ENCODE data around the gene TRAPPC10. TPM values are rescaled to one million over a fixed set of nuclear protein-coding genes. Genes with fewer than 3 reads are reported as not detected.

TRAPPC10 gene
- total and polyA plus RNA-seq, 2 donors (not counting 1 experiment from before 2014, with no cell fraction given) = 61.7 to 145 TPM

GRCh38 chr21:43983860-43984420 lies 28.2 kb upstream of the TRAPPC10 start:
- no peaks in the 10 kb centered on the region for H4K20me1 ChIP-seq (ENCODE audit: control insufficient read depth, insufficient read depth, low read length, poor library complexity, severe bottlenecking)
- no peak overlapping the region for H3K4me3 ChIP-seq (ENCODE audit: control extremely low read depth in 1 of 5, extremely low read depth in 1 of 5, insufficient read depth in 1 of 5, low read depth in 2 of 5, low read length in 4 of 5)
- H3K4me1 Mint-ChIP-seq = peaks cover 8% of the 10 kb centered on the region
- TF ChIP-seq, protein P1, sequence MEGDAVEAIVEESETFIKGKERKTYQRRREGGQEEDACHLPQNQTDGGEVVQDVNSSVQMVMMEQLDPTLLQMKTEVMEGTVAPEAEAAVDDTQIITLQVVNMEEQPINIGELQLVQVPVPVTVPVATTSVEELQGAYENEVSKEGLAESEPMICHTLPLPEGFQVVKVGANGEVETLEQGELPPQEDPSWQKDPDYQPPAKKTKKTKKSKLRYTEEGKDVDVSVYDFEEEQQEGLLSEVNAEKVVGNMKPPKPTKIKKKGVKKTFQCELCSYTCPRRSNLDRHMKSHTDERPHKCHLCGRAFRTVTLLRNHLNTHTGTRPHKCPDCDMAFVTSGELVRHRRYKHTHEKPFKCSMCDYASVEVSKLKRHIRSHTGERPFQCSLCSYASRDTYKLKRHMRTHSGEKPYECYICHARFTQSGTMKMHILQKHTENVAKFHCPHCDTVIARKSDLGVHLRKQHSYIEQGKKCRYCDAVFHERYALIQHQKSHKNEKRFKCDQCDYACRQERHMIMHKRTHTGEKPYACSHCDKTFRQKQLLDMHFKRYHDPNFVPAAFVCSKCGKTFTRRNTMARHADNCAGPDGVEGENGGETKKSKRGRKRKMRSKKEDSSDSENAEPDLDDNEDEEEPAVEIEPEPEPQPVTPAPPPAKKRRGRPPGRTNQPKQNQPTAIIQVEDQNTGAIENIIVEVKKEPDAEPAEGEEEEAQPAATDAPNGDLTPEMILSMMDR (IDR thresholded peaks at IDR 0.05) = no peak
- H3K9me3 Mint-ChIP-seq (ENCODE audit: insufficient read depth) = no peaks in the 10 kb centered on the region
- H3K4me3 Mint-ChIP-seq = no peak overlapping the region
- no peaks in the 10 kb centered on the region for H3K9me3 ChIP-seq (ENCODE audit: control extremely low read depth in 1 of 3, control insufficient read depth in 2 of 3, insufficient read depth in 1 of 3, low read length in 2 of 3)
- H3K27me3 ChIP-seq (replicated peaks in 1 of 4; ENCODE audit: control extremely low read depth in 1 of 4, control insufficient read depth in 3 of 4, insufficient read depth in 4 of 4, low read length in 3 of 4) = peaks cover 0 to 3% (median 0%) of the 10 kb centered on the region in 4 experiments
- no peak for DNase-seq
- H3K4me1 ChIP-seq (ENCODE audit: control insufficient read depth in 2 of 2, insufficient read depth in 2 of 2, low read length in 2 of 2) = no peaks in the 10 kb centered on the region
- H3K9ac ChIP-seq (ENCODE audit: low read length) = no peak overlapping the region
- no peak for ATAC-seq (ENCODE audit: low read depth)
- H3K36me3 ChIP-seq (replicated peaks in 1 of 2; ENCODE audit: control extremely low read depth in 1 of 2, control insufficient read depth in 1 of 2, extremely low read depth in 1 of 2, insufficient read depth in 2 of 2, low read length in 1 of 2) = peaks cover 0 to 11% of the 10 kb centered on the region in 2 experiments
- CTCF ChIA-PET = interaction anchor here (0.6 to 1.2 kb wide), 2 partner anchors 173 to 463 kb away, joined by 3 read pairs; no protein-coding TSS in a partner anchor
- no peak overlapping the region for H3K4me2 ChIP-seq (replicated peaks; ENCODE audit: low read depth, low read length, poor library complexity, severe bottlenecking)
- intact Hi-C loops (cut with micrococcal nuclease) = no loop called here
- POLR2A ChIA-PET = no interaction called here
- no peaks in the 10 kb centered on the region for H3K79me2 ChIP-seq (ENCODE audit: control insufficient read depth, insufficient read depth, low read length)
- no peak overlapping the region for H3K27ac ChIP-seq (ENCODE audit: low read length in 2 of 2)
- no peak overlapping the region for H2AFZ ChIP-seq (ENCODE audit: insufficient read depth, low read depth, low read length, poor library complexity, severe bottlenecking)
- no peaks in the 10 kb centered on the region for H3K27me3 Mint-ChIP-seq
- 96% methylated on average over 19 of the region's 25 CpGs for WGBS (ENCODE audit: insufficient coverage)
- no peak overlapping the region for H3K27ac Mint-ChIP-seq

DNA sequence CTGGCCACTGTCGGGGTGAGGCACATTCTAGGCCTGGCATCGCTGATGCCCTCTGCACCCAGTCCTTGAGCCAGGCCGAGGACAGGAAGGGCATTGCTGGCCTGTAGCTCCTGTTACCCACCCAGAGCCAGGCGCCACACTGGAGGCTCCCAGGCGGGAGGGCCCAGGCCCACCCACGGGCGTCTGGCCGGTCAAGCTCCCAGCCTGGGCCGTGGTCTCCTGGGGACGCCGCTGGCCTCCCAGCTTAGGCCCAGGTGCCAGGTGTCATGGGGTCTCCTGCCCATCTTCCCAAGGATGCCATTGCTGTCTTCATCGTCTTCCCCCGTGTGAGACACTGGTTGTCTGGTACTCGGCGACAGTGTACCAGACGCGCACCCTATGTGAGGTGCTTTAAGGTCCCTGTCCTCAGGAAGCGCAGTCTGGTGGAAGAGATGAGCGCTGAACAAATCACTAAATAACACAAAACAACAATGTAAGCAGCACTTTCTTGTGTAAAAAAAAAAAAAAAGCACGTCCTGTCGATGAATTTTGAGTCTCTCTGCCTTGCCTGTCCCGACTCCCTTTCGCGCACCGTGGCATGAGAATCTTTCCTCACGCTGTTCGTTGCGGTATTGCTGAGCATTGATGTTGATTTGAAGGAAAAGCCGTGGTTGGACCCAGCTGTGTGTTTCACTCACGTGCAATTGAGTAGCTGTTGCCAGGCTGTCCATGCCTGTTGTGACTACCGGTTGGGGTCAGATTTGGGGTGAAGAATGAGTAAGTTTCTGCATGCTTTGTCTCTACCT lies 27.0 kb upstream of the TRAPPC10 start:
- Histone ChIP-seq H3K9me3 (ENCODE audit: control extremely low read depth in 1 of 3, control insufficient read depth in 2 of 3, insufficient read depth in 1 of 3, low read length in 2 of 3) (no peaks in the 10 kb centered on the region), H4K20me1 (ENCODE audit: control insufficient read depth, insufficient read depth, low read length, poor library complexity, severe bottlenecking) (no peaks in the 10 kb centered on the region), H3K4me2 (replicated peaks; ENCODE audit: low read depth, low read length, poor library complexity, severe bottlenecking) (no peak overlapping the region), H3K4me1 (ENCODE audit: control insufficient read depth in 2 of 2, insufficient read depth in 2 of 2, low read length in 2 of 2) (no peaks in the 10 kb centered on the region), H3K36me3 (replicated peaks in 1 of 2; ENCODE audit: control extremely low read depth in 1 of 2, control insufficient read depth in 1 of 2, extremely low read depth in 1 of 2, insufficient read depth in 2 of 2, low read length in 1 of 2) (peaks cover 0 to 11% of the 10 kb centered on the region in 2 experiments), H3K79me2 (ENCODE audit: control insufficient read depth, insufficient read depth, low read length) (no peaks in the 10 kb centered on the region), H3K4me3 (ENCODE audit: control extremely low read depth in 1 of 5, extremely low read depth in 1 of 5, insufficient read depth in 1 of 5, low read depth in 2 of 5, low read length in 4 of 5) (no peak overlapping the region), H3K9ac (ENCODE audit: low read length) (no peak overlapping the region), H3K27ac (ENCODE audit: low read length in 2 of 2) (no peak overlapping the region), H2AFZ (ENCODE audit: insufficient read depth, low read depth, low read length, poor library complexity, severe bottlenecking) (no peak overlapping the region), H3K27me3 (replicated peaks in 1 of 4; ENCODE audit: control extremely low read depth in 1 of 4, control insufficient read depth in 3 of 4, insufficient read depth in 4 of 4, low read length in 3 of 4) (peaks cover 0 to 5% (median 0%) of the 10 kb centered on the region in 4 experiments)
- H3K4me1 Mint-ChIP-seq = peaks cover 8% of the 10 kb centered on the region
- H3K27ac Mint-ChIP-seq = peak overlapping the region; percentile 56
- H3K4me3 Mint-ChIP-seq = no peak overlapping the region
- ATAC-seq (ENCODE audit: low read depth) = no peak
- DNase-seq = no peak
- WGBS (ENCODE audit: insufficient coverage) = 98% methylated on average over 20 of the region's 31 CpGs
- no peak for TF ChIP-seq EZH2 (IDR thresholded peaks at IDR 0.05; ENCODE audit: borderline replicate concordance, insufficient read depth, low read depth, low read length, poor library complexity, severe bottlenecking)
- TF ChIP-seq, protein P1 (IDR thresholded peaks at IDR 0.05) = no peak
- ChIA-PET POLR2A (no interaction called here), CTCF (interaction anchor here (0.7 to 1.2 kb wide), 2 partner anchors 175 to 678 kb away, joined by 3 to 7 read pairs; no protein-coding TSS in a partner anchor)
- intact Hi-C loops (cut with micrococcal nuclease) = no loop called here
- no peaks in the 10 kb centered on the region for H3K27me3 Mint-ChIP-seq
- no peaks in the 10 kb centered on the region for H3K9me3 Mint-ChIP-seq (ENCODE audit: insufficient read depth)
